ENCODE measurements around the gene SUSD1.
A peak's percentile ranks its signal among the peaks of the same experiment; 100 is the strongest.

Gene SUSD1

GRCh38 chr9:112115109-112115508 lies 60.0 kb downstream of the SUSD1 start:
- no peaks in the 10 kb centered on the region for H3K36me3 ChIP-seq (ENCODE audit: control insufficient read depth, insufficient read depth, low read length)
- no peaks in the 10 kb centered on the region for H3K27me3 ChIP-seq (ENCODE audit: control insufficient read depth, insufficient read depth, low read length)
- no peaks in the 10 kb centered on the region for H3K9me3 ChIP-seq (ENCODE audit: control insufficient read depth, insufficient read depth, low read depth, low read length)
- H3K9ac ChIP-seq (ENCODE audit: low read length) = no peak overlapping the region
- no peak overlapping the region for H3K27ac ChIP-seq (ENCODE audit: low read depth, low read length)
- peaks cover 11% of the 10 kb centered on the region for H3K4me1 ChIP-seq (ENCODE audit: control insufficient read depth, insufficient read depth, low read length)
- H3K4me3 ChIP-seq (ENCODE audit: low read depth, low read length) = no peak overlapping the region

GRCh38 chr9:112112941-112113681 lies 62.0 kb downstream of the SUSD1 start:
- Histone ChIP-seq H3K4me1 (ENCODE audit: control insufficient read depth, insufficient read depth, low read length) (no peaks in the 10 kb centered on the region), H3K27ac (ENCODE audit: low read depth, low read length) (no peak overlapping the region), H3K27me3 (ENCODE audit: control insufficient read depth, insufficient read depth, low read length) (no peaks in the 10 kb centered on the region), H3K9me3 (ENCODE audit: control insufficient read depth, insufficient read depth, low read depth, low read length) (no peaks in the 10 kb centered on the region), H3K36me3 (ENCODE audit: control insufficient read depth, insufficient read depth, low read length) (no peaks in the 10 kb centered on the region), H3K4me3 (ENCODE audit: low read depth, low read length) (no peak overlapping the region), H3K9ac (ENCODE audit: low read length) (no peak overlapping the region)

GRCh38 chr9:112112519-112112918 lies 62.6 kb downstream of the SUSD1 start:
- no peaks in the 10 kb centered on the region for H3K27me3 ChIP-seq (ENCODE audit: control insufficient read depth, insufficient read depth, low read length)
- no peaks in the 10 kb centered on the region for H3K9me3 ChIP-seq (ENCODE audit: control insufficient read depth, insufficient read depth, low read depth, low read length)
- H3K27ac ChIP-seq (ENCODE audit: low read depth, low read length) = no peak overlapping the region
- no peak overlapping the region for H3K4me3 ChIP-seq (ENCODE audit: low read depth, low read length)
- no peaks in the 10 kb centered on the region for H3K4me1 ChIP-seq (ENCODE audit: control insufficient read depth, insufficient read depth, low read length)
- H3K36me3 ChIP-seq (ENCODE audit: control insufficient read depth, insufficient read depth, low read length) = no peaks in the 10 kb centered on the region
- H3K9ac ChIP-seq (ENCODE audit: low read length) = no peak overlapping the region

- Histone ChIP-seq H3K4me1 (ENCODE audit: control insufficient read depth, insufficient read depth, low read length) (no peaks in the 10 kb centered on the region), H3K36me3 (ENCODE audit: control insufficient read depth, insufficient read depth, low read length) (no peaks in the 10 kb centered on the region), H3K9ac (ENCODE audit: low read length) (no peak overlapping the region), H3K27ac (ENCODE audit: low read depth, low read length) (no peak overlapping the region), H3K9me3 (ENCODE audit: control insufficient read depth, insufficient read depth, low read depth, low read length) (no peaks in the 10 kb centered on the region), H3K27me3 (ENCODE audit: control insufficient read depth, insufficient read depth, low read length) (no peaks in the 10 kb centered on the region), H3K4me3 (ENCODE audit: low read depth, low read length) (no peak overlapping the region)
Measured at GRCh38 chr9:112111461-112111860, 63.6 kb downstream of the SUSD1 start.

GRCh38 chr9:112110777-112111113 lies 64.4 kb downstream of the SUSD1 start:
- Histone ChIP-seq H3K27me3 (ENCODE audit: control insufficient read depth, insufficient read depth, low read length) (no peaks in the 10 kb centered on the region), H3K4me3 (ENCODE audit: low read depth, low read length) (no peak overlapping the region), H3K36me3 (ENCODE audit: control insufficient read depth, insufficient read depth, low read length) (no peaks in the 10 kb centered on the region), H3K4me1 (ENCODE audit: control insufficient read depth, insufficient read depth, low read length) (no peaks in the 10 kb centered on the region), H3K9me3 (ENCODE audit: control insufficient read depth, insufficient read depth, low read depth, low read length) (no peaks in the 10 kb centered on the region), H3K9ac (ENCODE audit: low read length) (no peak overlapping the region), H3K27ac (ENCODE audit: low read depth, low read length) (no peak overlapping the region)

GRCh38 chr9:112110094-112110776 lies 64.9 kb downstream of the SUSD1 start:
- Histone ChIP-seq H3K36me3 (ENCODE audit: control insufficient read depth, insufficient read depth, low read length) (no peaks in the 10 kb centered on the region), H3K4me1 (ENCODE audit: control insufficient read depth, insufficient read depth, low read length) (no peaks in the 10 kb centered on the region), H3K27ac (ENCODE audit: low read depth, low read length) (no peak overlapping the region), H3K9ac (ENCODE audit: low read length) (no peak overlapping the region), H3K9me3 (ENCODE audit: control insufficient read depth, insufficient read depth, low read depth, low read length) (no peaks in the 10 kb centered on the region), H3K27me3 (ENCODE audit: control insufficient read depth, insufficient read depth, low read length) (no peaks in the 10 kb centered on the region), H3K4me3 (ENCODE audit: low read depth, low read length) (no peak overlapping the region)

GRCh38 chr9:112104901-112105300 lies 70.2 kb downstream of the SUSD1 start:
- Histone ChIP-seq H3K9me3 (ENCODE audit: control insufficient read depth, insufficient read depth, low read depth, low read length) (no peaks in the 10 kb centered on the region), H3K27me3 (ENCODE audit: control insufficient read depth, insufficient read depth, low read length) (no peaks in the 10 kb centered on the region), H3K4me3 (ENCODE audit: low read depth, low read length) (no peak overlapping the region), H3K36me3 (ENCODE audit: control insufficient read depth, insufficient read depth, low read length) (no peaks in the 10 kb centered on the region), H3K27ac (ENCODE audit: low read depth, low read length) (no peak overlapping the region), H3K4me1 (ENCODE audit: control insufficient read depth, insufficient read depth, low read length) (no peaks in the 10 kb centered on the region), H3K9ac (ENCODE audit: low read length) (no peak overlapping the region)

GRCh38 chr9:112104401-112104800 lies 70.7 kb downstream of the SUSD1 start:
- Histone ChIP-seq H3K27me3 (ENCODE audit: control insufficient read depth, insufficient read depth, low read length) (no peaks in the 10 kb centered on the region), H3K9ac (ENCODE audit: low read length) (no peak overlapping the region), H3K4me3 (ENCODE audit: low read depth, low read length) (no peak overlapping the region), H3K9me3 (ENCODE audit: control insufficient read depth, insufficient read depth, low read depth, low read length) (no peaks in the 10 kb centered on the region), H3K27ac (ENCODE audit: low read depth, low read length) (no peak overlapping the region), H3K4me1 (ENCODE audit: control insufficient read depth, insufficient read depth, low read length) (peaks cover 2% of the 10 kb centered on the region; the same call in 1 of the 2 replicates), H3K36me3 (ENCODE audit: control insufficient read depth, insufficient read depth, low read length) (no peaks in the 10 kb centered on the region)

GRCh38 chr9:112103405-112103804 lies 71.7 kb downstream of the SUSD1 start:
- H3K4me1 ChIP-seq (ENCODE audit: control insufficient read depth, insufficient read depth, low read length) = peaks cover 11% of the 10 kb centered on the region
- no peak overlapping the region for H3K4me3 ChIP-seq (ENCODE audit: low read depth, low read length)

GRCh38 chr9:112097712-112098688 lies 77.1 kb downstream of the SUSD1 start:
- peak overlapping the region; percentile 29 for H3K4me3 ChIP-seq (ENCODE audit: low read depth, low read length)

More at GRCh38 chr9:112103405-112103804, 71.7 kb downstream of the SUSD1 start:
- H3K9ac ChIP-seq (ENCODE audit: low read length) = no peak overlapping the region
- no peaks in the 10 kb centered on the region for H3K9me3 ChIP-seq (ENCODE audit: control insufficient read depth, insufficient read depth, low read depth, low read length)
- H3K36me3 ChIP-seq (ENCODE audit: control insufficient read depth, insufficient read depth, low read length) = no peaks in the 10 kb centered on the region
- no peak overlapping the region for H3K27ac ChIP-seq (ENCODE audit: low read depth, low read length)
- H3K27me3 ChIP-seq (ENCODE audit: control insufficient read depth, insufficient read depth, low read length) = no peaks in the 10 kb centered on the region

More at GRCh38 chr9:112097712-112098688, 77.1 kb downstream of the SUSD1 start:
- peak overlapping the region; percentile 78 for H3K27ac ChIP-seq (ENCODE audit: low read depth, low read length)
- peak overlapping the region; percentile 62 for H3K9ac ChIP-seq (ENCODE audit: low read length)
- H3K36me3 ChIP-seq (ENCODE audit: control insufficient read depth, insufficient read depth, low read length) = no peaks in the 10 kb centered on the region
- no peaks in the 10 kb centered on the region for H3K27me3 ChIP-seq (ENCODE audit: control insufficient read depth, insufficient read depth, low read length)
- no peaks in the 10 kb centered on the region for H3K9me3 ChIP-seq (ENCODE audit: control insufficient read depth, insufficient read depth, low read depth, low read length)
- peaks cover 20% of the 10 kb centered on the region for H3K4me1 ChIP-seq (ENCODE audit: control insufficient read depth, insufficient read depth, low read length)

All from HUES6 (cell line).